Vagina (tissue), 2 donors: ENCODE measurements around the gene PGLYRP2. TPM values are rescaled to one million over a fixed set of nuclear protein-coding genes. Genes with fewer than 3 reads are reported as not detected.

Experiments
- DNase-seq, 2 donors: peaks; one replicate each; pipeline ENCODE4 v3.0.0-alpha.2; 2017; ENCODE audit errors: extremely low spot score in 2 of 2
- H3K27ac ChIP-seq: fragments of 200-600 bp; sonication (generic); one replicate; pipeline ENCODE4 v1.5.1; 2019
- H3K27me3 ChIP-seq: fragments of 200-600 bp; sonication (generic); one replicate; pipeline ENCODE4 v1.5.1; 2019
- H3K36me3 ChIP-seq, 2 donors: fragments of 200-600 bp; sonication (generic); one replicate each; pipeline ENCODE4 v1.5.1; 2017 to 2019
- H3K4me1 ChIP-seq: fragments of 200-600 bp; sonication (generic); one replicate; pipeline ENCODE4 v1.5.1; 2019
- H3K4me3 ChIP-seq, 2 donors: fragments of 200-600 bp; sonication (generic); 1 replicate in 1 of 2; 2 replicates in 1 of 2; pipeline ENCODE4 v1.5.1; 2016 to 2019
- H3K9me3 ChIP-seq: fragments of 200-600 bp; sonication (generic); one replicate; pipeline ENCODE4 v1.5.1; 2019
- POLR2A ChIP-seq, 2 donors: fragments of 450-650 bp; IDR thresholded peaks; one replicate each; pipeline ENCODE4 v1.6.1; 2017; ENCODE audit warnings: antibody characterized with exemption in 2 of 2, mild to moderate bottlenecking in 2 of 2, moderate library complexity in 2 of 2
- POLR2AphosphoS5 ChIP-seq, 2 donors: sonication (generic); formaldehyde crosslinking; IDR thresholded peaks; one replicate each; pipeline ENCODE4 v1.9.0; 2017; ENCODE audit warnings: antibody characterized with exemption in 2 of 2, mild to moderate bottlenecking in 2 of 2, low read depth in 1 of 2; ENCODE audit not compliant: insufficient read depth in 1 of 2
- intact Hi-C: fragments of 100-400 bp; cut with DNase I; formaldehyde crosslinking; loops from one replicate; pipeline ENCODE4 v1.15.1; 2023
- total RNA-seq: library from RNA; depleted of rRNA; stranded (reverse); fragments of >200 nt; gene quantifications from one replicate; pipeline ENCODE4 v1.2.3, GENCODE V29; 2016
- TF ChIP-seq, protein P1 (sequence below), 3 experiments: fragments of 450-650 bp in 2 of 3; fragments of 200-600 bp in 1 of 3; sonication (generic) in 1 of 3; IDR thresholded peaks; one replicate each; pipeline ENCODE4 v1.5.1; 2017 to 2019; ENCODE audit warnings: antibody characterized with exemption in 3 of 3, mild to moderate bottlenecking in 2 of 3, moderate library complexity in 2 of 3

Gene PGLYRP2
- total RNA-seq, 1 donor from 2014 or later = not detected

- TF ChIP-seq, protein P1, sequence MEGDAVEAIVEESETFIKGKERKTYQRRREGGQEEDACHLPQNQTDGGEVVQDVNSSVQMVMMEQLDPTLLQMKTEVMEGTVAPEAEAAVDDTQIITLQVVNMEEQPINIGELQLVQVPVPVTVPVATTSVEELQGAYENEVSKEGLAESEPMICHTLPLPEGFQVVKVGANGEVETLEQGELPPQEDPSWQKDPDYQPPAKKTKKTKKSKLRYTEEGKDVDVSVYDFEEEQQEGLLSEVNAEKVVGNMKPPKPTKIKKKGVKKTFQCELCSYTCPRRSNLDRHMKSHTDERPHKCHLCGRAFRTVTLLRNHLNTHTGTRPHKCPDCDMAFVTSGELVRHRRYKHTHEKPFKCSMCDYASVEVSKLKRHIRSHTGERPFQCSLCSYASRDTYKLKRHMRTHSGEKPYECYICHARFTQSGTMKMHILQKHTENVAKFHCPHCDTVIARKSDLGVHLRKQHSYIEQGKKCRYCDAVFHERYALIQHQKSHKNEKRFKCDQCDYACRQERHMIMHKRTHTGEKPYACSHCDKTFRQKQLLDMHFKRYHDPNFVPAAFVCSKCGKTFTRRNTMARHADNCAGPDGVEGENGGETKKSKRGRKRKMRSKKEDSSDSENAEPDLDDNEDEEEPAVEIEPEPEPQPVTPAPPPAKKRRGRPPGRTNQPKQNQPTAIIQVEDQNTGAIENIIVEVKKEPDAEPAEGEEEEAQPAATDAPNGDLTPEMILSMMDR (IDR thresholded peaks at IDR 0.05) = no peak
- TF ChIP-seq POLR2A (IDR thresholded peaks at IDR 0.05) (no peak), POLR2AphosphoS5 (IDR thresholded peaks at IDR 0.05; ENCODE audit: insufficient read depth in 1 of 2, low read depth in 1 of 2) (no peak)
- no peaks in the 10 kb centered on the region for H3K27me3 ChIP-seq
Measured at GRCh38 chr19:15466851-15467733, 12.2 kb downstream of the PGLYRP2 start.

DNA sequence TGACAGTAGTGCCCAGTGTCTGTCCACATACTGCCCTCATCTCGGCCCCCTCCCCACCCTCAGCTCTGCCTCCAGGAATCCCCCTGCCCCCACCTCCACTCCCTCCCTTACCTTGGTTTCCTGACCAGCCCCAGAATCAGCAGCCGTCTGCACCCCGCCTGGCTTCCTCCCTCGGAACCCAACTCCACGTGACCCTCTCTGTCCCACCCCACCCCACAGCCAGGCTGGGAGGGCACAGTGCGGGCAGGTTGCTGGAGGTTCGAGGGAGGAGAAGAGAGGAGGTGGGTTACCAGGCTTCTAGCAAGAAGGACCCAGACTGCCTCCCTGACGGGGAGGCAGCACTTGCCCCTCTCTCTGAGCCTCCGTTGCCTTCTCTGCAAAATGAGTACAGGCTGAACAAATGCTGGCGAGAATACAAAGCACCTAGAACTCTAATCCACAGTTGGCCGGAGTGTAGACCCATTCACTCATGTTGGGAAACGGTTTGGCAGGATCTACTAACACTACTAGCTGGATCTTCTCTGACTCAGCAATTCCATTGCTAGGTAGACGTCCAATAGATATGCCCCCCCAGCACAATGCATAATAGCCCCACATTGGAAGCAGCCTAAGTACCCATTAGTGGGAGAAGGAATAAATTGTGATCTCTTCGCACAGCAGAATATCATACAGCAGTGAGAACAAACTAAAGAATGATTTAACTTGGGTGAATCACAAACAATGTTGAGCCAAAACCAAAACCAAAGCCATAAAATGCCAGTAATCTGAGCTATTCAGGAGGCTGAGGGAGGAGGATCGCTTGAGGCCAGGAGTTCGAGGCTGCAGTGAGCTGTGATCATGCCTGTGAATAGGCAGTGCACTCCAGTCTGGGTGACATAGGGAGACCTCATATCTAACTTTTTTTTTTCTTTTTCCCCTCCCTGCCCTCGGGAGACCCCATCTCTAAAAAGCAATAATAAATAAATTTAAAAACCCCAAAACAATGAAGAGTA, 14.6 kb downstream of the PGLYRP2 start, which contains the start of gene RASAL3:
Gene RASAL3, minus strand, starts transcription at position 151 of the 992 bp plus-strand sequence. CDS start 186 bp downstream, outside the sequence.
- no peaks in the 10 kb centered on the region for H3K27me3 ChIP-seq
- peaks cover 7% of the 10 kb centered on the region for H3K4me1 ChIP-seq
- peak within 1 kb of the TSS; percentile 33 to 41 for H3K4me3 ChIP-seq
- H3K9me3 ChIP-seq = no peaks in the 10 kb centered on the region
- TF ChIP-seq POLR2AphosphoS5 (IDR thresholded peaks at IDR 0.05; ENCODE audit: insufficient read depth in 1 of 2, low read depth in 1 of 2) = no peak
- no peak for TF ChIP-seq POLR2A (IDR thresholded peaks at IDR 0.05)
- TF ChIP-seq, protein P1 (IDR thresholded peaks at IDR 0.05) = no peak
- no peak for DNase-seq
- H3K36me3 ChIP-seq = no peaks in the 10 kb centered on the region
- H3K27ac ChIP-seq = peak within 1 kb of the TSS; percentile 33
- intact Hi-C loops = no loop called here

More at GRCh38 chr19:15466851-15467733, 12.2 kb downstream of the PGLYRP2 start:
- no peak for DNase-seq
- Histone ChIP-seq H3K4me3 (no peak overlapping the region), H3K4me1 (peaks cover 13% of the 10 kb centered on the region), H3K36me3 (no peaks in the 10 kb centered on the region), H3K27ac (no peak overlapping the region), H3K9me3 (no peaks in the 10 kb centered on the region)
- intact Hi-C loops = no loop called here

DNA sequence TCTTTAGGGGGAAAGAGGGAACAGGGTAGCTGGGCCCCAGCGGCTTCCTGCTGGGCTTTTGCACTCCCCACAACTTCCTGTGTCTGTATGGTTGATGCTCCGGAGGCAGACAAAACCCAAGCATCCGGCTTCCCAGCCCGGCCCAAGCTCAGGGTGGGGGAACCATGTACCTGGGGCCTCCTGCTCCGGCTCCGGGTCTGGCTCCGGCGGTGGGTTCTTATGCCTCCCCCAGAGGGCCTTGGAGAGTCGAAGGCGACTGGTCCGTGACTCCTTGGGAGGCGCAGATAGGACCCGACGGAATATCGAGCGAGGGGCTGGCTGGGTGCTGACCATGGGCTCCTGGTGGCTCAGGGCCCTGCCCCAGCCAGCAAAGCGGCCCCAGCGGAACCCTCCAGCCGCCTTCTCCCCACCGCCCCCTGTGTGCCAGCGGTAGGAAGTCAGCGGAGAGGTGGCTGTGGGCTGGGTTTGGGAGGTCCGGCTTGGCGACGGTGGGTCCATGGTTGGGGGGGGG, 15.4 kb downstream of the PGLYRP2 start:
- no peaks in the 10 kb centered on the region for H3K9me3 ChIP-seq
- TF ChIP-seq POLR2A (IDR thresholded peaks at IDR 0.05) (no peak), POLR2AphosphoS5 (IDR thresholded peaks at IDR 0.05; ENCODE audit: insufficient read depth in 1 of 2, low read depth in 1 of 2) (peak in 1 of 2 donors; percentile 34)
- no peaks in the 10 kb centered on the region for H3K27me3 ChIP-seq
- H3K4me3 ChIP-seq = peak overlapping the region; percentile 33 to 41
- H3K4me1 ChIP-seq = no peaks in the 10 kb centered on the region
- peak overlapping the region; percentile 33 for H3K27ac ChIP-seq
- H3K36me3 ChIP-seq = no peaks in the 10 kb centered on the region
- no peak for DNase-seq
- intact Hi-C loops = no loop called here

DNA sequence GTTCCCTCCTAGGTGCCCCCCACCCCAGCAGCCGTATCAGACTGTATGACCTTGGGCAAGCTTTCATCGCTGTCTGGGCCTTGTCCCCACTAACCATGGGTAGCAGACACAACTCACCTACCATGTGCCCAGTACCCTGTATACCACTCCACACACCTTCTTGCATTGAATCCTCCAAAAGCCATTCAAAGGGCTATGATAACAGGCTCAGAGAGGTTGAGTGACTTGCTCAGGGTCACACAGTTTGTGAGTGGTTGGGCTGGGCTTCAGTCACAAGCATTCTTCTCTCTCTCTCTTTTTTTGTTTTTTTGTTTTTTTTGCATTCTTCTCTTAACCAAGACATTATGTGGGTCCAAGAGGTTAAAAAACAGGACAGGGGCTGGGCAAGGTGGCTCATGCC, 17.6 kb downstream of the PGLYRP2 start:
- no peak for DNase-seq
- intact Hi-C loops = no loop called here

GRCh38 chr19:15457701-15458484, 21.4 kb downstream of the PGLYRP2 start:
- no peak for DNase-seq
- H3K36me3 ChIP-seq = no peaks in the 10 kb centered on the region
- no peak overlapping the region for H3K27ac ChIP-seq
- peaks cover 27% of the 10 kb centered on the region for H3K4me1 ChIP-seq
- TF ChIP-seq, protein P1 (IDR thresholded peaks at IDR 0.05) = no peak
- TF ChIP-seq POLR2A (IDR thresholded peaks at IDR 0.05) = no peak
- no peak for TF ChIP-seq POLR2AphosphoS5 (IDR thresholded peaks at IDR 0.05; ENCODE audit: insufficient read depth in 1 of 2, low read depth in 1 of 2)
- no peaks in the 10 kb centered on the region for H3K27me3 ChIP-seq
- intact Hi-C loops = loop anchor here (10.0 kb wide), 1 partner anchor 97 kb away; no protein-coding TSS in a partner anchor
- H3K4me3 ChIP-seq = peak overlapping the region; percentile 25
- H3K9me3 ChIP-seq = no peaks in the 10 kb centered on the region

More for the DNA sequence above, 17.6 kb downstream of the PGLYRP2 start:
- Histone ChIP-seq H3K27me3 (no peaks in the 10 kb centered on the region), H3K4me1 (peaks cover 15% of the 10 kb centered on the region), H3K27ac (no peak overlapping the region), H3K9me3 (no peaks in the 10 kb centered on the region), H3K4me3 (no peak overlapping the region), H3K36me3 (no peaks in the 10 kb centered on the region)
- no peak for TF ChIP-seq POLR2A (IDR thresholded peaks at IDR 0.05)
